ENCODE measurements around the gene CCDC116.

DNA sequence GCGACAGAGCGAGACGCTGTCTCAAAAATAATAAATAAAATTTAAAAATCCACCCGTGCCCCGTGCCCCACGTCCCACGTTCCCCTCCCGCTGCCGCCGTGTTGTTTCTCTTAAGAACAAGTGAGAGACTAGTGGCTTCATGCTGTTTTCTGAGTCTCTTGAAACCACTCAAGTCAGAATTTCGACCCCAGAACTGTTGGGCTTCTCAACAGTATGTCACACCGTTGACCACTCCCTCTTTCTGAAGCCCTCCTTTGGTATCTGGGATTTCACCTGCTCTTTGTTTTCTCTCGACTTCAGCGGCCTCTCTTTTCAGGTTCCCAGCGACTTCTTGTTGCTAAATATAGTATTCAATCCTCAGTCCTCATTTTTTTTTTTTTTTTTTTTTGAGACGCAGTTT lies 34.2 kb downstream of the CCDC116 start:
- TF ChIP-seq, protein P1, sequence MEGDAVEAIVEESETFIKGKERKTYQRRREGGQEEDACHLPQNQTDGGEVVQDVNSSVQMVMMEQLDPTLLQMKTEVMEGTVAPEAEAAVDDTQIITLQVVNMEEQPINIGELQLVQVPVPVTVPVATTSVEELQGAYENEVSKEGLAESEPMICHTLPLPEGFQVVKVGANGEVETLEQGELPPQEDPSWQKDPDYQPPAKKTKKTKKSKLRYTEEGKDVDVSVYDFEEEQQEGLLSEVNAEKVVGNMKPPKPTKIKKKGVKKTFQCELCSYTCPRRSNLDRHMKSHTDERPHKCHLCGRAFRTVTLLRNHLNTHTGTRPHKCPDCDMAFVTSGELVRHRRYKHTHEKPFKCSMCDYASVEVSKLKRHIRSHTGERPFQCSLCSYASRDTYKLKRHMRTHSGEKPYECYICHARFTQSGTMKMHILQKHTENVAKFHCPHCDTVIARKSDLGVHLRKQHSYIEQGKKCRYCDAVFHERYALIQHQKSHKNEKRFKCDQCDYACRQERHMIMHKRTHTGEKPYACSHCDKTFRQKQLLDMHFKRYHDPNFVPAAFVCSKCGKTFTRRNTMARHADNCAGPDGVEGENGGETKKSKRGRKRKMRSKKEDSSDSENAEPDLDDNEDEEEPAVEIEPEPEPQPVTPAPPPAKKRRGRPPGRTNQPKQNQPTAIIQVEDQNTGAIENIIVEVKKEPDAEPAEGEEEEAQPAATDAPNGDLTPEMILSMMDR (conservative IDR thresholded peaks at IDR 0.05) = no peak
- TF ChIP-seq ZFX (IDR thresholded peaks at IDR 0.05) = no peak
